ENCODE measurements around the gene UGT1A8.
"Not testable (repeated sequence)": the region's sequence is repeated elsewhere in the genome, so short reads cannot be mapped to it uniquely, and the experiment has no call there.

The UGT1A8 gene

DNA sequence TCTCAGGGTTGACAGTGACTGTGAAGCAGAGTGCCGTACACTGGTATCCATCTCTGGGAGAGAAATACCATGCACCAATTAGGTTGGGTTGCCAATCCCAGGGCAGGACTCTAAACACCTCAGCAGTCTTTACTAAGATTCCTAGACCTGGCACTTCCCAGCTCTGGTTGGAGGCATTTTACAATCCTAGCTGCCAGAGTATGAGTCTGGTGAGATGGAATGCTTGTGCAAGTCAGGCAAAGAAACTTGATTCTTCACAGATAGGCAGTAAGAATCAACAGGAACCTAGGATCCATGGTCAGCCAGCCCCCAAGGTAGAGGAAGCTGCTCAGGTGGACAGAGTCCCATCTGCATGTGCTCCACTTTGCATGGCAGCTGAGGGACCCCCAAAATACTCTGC is 89.3 kb downstream of the UGT1A8 start:
- no peak for DNase-seq (ENCODE audit: insufficient read length, low spot score)
- no peak for TF ChIP-seq POLR2A (IDR thresholded peaks at IDR 0.05; ENCODE audit: low read depth, low read length)
- no peak for FAIRE-seq

DNA sequence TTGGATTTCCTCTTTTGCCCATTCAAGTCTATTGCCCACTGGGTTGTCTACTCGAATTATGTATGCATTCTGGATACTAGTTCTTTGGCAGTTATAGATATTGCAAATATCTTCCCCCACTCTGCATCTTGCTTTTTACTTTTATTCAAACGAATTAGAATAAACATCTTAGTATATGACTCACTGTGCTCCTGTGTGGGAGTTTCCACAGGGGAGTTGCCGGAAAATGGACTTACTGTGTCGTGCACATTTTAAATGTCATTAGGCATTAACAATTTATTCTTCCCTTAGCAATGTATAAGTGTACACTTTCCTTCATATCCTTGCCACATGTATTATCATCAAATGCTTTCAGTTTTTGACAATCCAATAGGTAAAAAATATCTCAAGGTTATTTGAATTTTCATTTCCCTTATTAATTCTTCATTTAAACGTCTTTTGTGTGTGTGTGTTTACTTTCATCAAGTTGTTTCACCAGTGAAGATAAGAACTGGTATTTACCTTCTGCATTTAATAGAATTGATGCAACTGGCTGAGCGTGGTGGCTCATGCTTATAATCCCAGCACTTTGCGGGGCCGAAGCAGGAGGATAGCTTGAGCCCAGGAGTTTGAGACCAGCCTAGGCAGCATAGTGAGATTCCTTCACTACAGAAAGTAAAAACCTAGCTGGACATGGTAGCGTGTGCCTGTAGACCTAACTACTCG is 90.7 kb downstream of the UGT1A8 start:
- DNase-seq (ENCODE audit: insufficient read length, low spot score) = no peak
- FAIRE-seq = no peak
- no peak for TF ChIP-seq POLR2A (IDR thresholded peaks at IDR 0.05; ENCODE audit: low read depth, low read length)

DNA sequence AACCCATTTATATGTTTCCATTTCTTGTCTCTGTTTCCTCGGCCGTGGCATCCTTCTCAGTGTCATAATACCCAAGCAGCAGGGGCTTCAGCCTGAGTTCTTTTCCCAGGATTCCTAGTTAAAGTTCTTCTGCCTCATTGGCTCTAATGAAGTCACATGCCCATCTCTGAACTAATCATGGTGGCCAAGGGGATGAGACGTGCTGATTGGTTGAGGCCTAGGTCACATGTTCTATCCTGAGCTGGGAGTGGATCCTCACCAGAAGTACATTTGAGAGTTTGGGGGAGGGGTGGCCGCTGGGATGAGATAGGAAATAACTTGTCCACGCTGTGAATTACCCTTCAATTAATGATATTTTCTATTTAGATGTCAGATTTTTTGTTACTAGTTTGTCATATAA is 91.5 kb downstream of the UGT1A8 start:
- no peak for DNase-seq (ENCODE audit: insufficient read length, low spot score)
- no peak for FAIRE-seq
- TF ChIP-seq POLR2A (IDR thresholded peaks at IDR 0.05; ENCODE audit: low read depth, low read length) = no peak

DNA sequence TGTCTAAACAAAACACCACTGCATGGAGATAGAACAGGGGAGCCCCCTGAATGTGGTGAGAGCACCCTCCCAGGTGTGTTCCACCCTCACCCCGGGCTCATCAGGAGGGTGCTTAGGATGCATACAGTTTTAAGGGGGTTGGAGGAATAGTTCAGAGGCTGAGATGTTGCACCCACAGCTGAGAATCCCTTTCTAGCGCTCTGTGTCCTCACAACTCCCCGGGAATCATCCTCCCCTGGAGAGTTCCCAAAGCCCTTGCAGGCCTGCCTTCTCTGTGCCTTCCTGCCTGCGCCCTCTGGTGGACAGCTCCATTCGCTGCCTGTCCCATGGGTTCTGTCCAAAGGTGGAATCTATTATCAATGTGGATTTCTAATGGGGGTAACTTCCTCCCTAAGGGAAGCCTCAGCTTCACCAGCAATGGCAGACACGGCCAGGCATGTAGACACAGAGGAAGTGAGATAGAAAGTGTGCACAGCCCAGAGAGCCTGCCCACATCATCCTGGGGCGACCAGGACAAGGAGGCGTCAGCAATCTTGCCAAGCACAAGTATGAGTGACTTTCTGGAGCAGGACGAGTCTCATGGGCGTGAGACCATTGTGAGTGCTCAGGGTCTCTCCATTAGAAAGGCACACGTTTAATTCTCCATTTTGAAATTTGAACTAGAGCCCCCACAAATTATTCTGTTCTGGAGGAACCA is 94.0 kb downstream of the UGT1A8 start:
- TF ChIP-seq POLR2A (IDR thresholded peaks at IDR 0.05; ENCODE audit: low read depth, low read length) = no peak
- DNase-seq (ENCODE audit: insufficient read length, low spot score) (peak; percentile 55), FAIRE-seq (no peak)

DNA sequence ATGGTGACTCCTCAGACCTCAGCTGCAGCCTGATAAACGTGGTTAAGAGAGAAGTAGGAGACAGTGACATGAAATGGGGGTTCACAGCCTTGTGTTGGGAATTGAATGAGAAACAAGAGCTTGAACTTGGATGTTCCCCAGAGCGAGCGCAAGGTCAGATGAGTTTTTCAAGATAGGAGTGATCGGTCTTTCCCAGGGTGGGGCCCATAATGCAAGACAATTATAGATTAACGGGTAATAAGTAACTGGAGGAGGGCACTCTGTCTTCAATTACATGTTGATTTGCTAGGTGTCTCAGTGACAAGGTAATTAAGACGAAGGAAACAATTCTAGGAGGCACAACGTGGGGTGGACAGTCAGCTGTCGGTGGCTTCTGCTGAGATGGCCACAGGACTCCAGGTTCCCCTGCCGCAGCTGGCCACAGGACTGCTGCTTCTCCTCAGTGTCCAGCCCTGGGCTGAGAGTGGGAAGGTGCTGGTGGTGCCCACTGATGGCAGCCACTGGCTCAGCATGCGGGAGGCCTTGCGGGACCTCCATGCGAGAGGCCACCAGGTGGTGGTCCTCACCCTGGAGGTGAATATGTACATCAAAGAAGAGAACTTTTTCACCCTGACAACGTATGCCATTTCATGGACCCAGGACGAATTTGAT is 95.3 kb downstream of the UGT1A8 start, which contains the start of gene UGT1A5:
TSS of gene UGT1A5 (plus strand) at position 297 of the 651 bp plus-strand sequence. CDS start at position 382, 85 bp downstream.
- FAIRE-seq = no peak
- TF ChIP-seq POLR2A (IDR thresholded peaks at IDR 0.05; ENCODE audit: low read depth, low read length) = no peak

DNA sequence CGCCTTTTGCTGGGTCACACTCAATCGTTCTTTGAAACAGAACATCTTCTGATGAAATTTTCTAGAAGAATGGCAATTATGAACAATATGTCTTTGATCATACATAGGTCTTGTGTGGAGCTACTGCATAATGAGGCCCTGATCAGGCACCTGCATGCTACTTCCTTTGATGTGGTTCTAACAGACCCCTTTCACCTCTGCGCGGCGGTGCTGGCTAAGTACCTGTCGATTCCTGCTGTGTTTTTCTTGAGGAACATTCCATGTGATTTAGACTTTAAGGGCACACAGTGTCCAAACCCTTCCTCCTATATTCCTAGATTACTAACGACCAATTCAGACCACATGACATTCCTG is 95.8 kb downstream of the UGT1A8 start:
- FAIRE-seq (no peak), DNase-seq (ENCODE audit: insufficient read length, low spot score) (no peak)
- no peak for TF ChIP-seq POLR2A (IDR thresholded peaks at IDR 0.05; ENCODE audit: low read depth, low read length)

More for the DNA sequence above, 95.3 kb downstream of the UGT1A8 start, which contains the start of gene UGT1A5:
- DNase-seq (ENCODE audit: insufficient read length, low spot score) = no peak

DNA sequence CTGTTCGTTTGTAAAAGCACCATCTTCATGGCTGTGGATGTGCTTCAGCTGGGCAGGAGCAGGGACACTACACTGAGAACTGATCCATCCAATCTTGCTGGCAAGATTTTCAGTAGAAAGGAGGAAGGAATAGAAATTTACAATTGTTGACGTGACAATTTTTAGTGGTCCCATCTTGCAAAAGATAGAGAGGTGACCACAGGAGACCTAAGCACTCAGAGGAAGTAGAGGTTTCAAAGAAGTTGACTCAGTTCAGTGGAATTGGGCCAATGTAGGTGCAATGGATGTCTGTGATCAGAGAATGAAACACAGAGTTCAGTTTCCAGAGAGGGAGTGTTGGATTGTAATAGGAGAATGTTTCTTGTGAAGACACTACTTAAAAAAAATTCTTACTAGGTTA is 96.7 kb downstream of the UGT1A8 start:
- TF ChIP-seq POLR2A (IDR thresholded peaks at IDR 0.05; ENCODE audit: low read depth, low read length) = no peak
- FAIRE-seq (no peak), DNase-seq (ENCODE audit: insufficient read length, low spot score) (no peak)

DNA sequence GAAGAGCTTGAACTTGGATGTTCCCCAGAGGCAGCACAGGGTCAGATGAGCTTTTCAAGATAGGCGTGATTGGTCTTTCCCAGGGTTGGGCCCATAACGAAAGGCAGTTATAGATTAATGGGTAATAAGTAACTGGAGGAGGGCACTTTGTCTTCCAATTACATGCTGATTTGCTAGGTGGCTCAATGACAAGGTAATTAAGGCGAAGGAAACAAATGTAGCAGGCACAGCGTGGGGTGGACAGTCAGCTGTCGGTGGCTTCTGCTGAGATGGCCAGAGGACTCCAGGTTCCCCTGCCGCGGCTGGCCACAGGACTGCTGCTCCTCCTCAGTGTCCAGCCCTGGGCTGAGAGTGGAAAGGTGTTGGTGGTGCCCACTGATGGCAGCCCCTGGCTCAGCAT is 101.1 kb downstream of the UGT1A8 start, which contains the start of gene UGT1A4:
TSS of gene UGT1A4 (plus strand) at position 185 of the 400 bp plus-strand sequence. CDS start at position 270, 85 bp downstream.
- FAIRE-seq = no peak

DNA sequence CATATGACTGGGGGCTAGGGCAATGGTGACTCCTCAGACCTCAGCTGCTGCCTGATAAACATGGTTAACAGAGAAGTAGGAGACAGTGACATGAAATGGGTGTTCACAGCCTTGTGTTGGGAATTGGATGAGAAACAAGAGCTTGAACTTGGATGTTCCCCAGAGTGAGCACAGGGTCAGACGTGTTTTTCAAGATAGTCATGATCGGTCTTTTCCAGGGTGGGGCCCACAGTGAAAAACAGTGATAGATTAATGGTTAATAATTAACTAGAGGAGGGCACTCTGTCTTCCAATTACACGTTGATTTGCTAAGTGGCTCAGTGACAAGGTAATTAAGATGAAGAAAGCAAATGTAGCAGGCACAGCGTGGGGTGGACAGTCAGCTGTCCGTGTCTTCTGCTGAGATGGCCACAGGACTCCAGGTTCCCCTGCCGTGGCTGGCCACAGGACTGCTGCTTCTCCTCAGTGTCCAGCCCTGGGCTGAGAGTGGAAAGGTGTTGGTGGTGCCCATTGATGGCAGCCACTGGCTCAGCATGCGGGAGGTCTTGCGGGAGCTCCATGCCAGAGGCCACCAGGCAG is 111.4 kb downstream of the UGT1A8 start, which contains the start of gene UGT1A3:
TSS of gene UGT1A3 (plus strand) at position 320 of the 579 bp plus-strand sequence. CDS start at position 405, 85 bp downstream.
- DNase-seq (ENCODE audit: insufficient read length, low spot score) = no peak
- TF ChIP-seq POLR2A (IDR thresholded peaks at IDR 0.05; ENCODE audit: low read depth, low read length) = no peak
- FAIRE-seq = no peak

More for the DNA sequence above, 101.1 kb downstream of the UGT1A8 start, which contains the start of gene UGT1A4:
- DNase-seq (ENCODE audit: insufficient read length, low spot score) = no peak
- TF ChIP-seq POLR2A (IDR thresholded peaks at IDR 0.05; ENCODE audit: low read depth, low read length) = no peak

DNA sequence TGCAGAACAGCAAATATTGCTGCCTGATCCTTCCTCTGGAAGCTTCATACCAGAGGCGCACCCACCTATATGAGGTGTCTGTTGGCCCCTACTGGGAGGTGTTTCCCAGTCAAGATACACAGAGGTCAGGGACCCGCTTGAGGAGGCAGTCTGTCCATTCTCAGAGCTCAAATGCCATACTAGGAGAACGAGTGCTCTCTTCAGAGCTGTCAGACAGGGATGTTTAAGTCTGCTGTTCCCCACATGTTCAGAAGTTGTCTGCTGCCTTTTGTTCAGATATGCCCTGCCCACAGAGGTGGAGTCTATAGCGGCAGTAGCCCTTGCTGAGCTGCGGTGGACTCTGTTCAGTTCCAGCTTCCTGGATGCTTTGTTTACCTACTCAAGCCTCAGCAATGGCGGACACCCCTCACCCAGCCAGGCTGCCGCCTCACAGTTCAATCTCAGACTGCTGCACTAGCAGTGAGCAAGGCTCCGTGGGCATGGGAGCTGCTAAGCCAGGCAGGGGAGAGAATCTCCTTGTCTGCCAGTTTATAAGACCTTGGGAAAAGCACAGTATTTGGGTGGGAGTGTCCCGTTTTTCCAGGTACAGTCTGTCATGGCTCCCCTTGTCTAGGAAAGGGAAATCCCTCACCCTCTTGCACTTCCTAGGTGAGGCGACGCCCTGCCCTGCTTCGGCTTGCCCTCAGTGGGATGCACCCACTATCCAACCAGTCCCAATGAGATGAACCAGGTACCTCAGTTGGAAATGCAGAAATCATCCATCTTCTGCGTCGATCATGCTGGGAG is 119.6 kb downstream of the UGT1A8 start:
- not testable (repeated sequence) for DNase-seq (ENCODE audit: insufficient read length, low spot score); FAIRE-seq

DNA sequence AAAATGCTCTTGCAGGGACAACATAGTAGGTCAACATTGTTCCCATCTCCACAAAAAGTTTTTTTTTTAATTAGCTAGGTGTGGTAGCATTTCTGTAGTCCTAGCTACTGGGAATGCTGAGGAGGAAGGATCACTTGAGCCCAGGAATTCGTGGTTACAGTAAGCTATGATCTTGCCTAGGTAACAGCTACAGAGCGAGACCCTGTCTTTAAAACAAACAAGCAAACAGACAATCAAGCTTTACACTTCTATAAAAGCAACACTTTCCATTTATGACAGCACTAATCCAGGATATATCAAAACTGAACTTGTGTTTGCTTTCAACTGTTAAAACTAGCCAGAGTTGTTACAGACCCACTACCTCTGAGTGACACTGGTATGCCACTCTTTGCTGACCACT is 123.4 kb downstream of the UGT1A8 start:
- FAIRE-seq = no peak

DNA sequence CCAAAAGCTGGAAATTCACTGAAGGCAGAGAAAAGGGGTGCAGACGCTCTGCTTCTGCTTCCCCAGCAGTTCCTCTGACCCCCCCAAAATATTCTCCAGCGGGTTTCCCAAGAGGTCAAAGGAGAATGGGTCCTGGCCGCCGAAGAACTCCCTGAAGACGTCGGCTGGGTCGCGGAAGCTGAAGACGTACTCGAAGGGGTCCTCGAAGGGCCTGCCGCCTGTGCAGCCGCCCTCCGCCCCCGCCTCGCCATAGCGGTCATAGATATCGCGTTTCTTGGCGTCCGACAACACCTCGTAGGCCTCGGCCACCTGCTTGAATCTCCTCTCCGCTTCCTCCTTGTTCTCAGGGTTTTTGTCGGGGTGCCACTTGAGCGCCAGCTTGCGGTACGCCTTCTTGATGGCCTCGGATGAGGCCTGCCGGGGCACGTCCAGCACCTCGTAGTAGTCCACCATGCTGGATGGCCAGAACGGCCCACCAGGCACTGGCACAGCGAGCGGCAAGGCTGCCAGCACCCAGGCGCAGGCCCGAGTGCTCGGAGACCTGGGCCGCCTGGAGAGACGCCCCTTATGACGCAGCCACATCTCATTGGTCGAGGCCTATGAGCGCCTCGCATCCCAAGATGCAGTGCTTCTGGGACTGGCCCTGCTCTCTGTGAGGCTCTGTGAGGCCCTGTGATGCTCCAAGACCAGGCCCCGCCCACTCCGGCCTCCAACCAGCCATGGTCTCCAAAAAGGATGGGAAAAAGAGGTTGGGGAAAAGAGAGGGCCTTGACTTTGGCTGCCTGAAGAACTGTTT is 126.2 kb downstream of the UGT1A8 start:
- DNase-seq (ENCODE audit: insufficient read length, low spot score) = no peak
- FAIRE-seq = no peak
- no peak for TF ChIP-seq POLR2A (IDR thresholded peaks at IDR 0.05; ENCODE audit: low read depth, low read length)

More for the DNA sequence above, 123.4 kb downstream of the UGT1A8 start:
- DNase-seq (ENCODE audit: insufficient read length, low spot score) = no peak
- TF ChIP-seq POLR2A (IDR thresholded peaks at IDR 0.05; ENCODE audit: low read depth, low read length) = no peak
